Measurements from ENCODE around the gene GATB.

DNA sequence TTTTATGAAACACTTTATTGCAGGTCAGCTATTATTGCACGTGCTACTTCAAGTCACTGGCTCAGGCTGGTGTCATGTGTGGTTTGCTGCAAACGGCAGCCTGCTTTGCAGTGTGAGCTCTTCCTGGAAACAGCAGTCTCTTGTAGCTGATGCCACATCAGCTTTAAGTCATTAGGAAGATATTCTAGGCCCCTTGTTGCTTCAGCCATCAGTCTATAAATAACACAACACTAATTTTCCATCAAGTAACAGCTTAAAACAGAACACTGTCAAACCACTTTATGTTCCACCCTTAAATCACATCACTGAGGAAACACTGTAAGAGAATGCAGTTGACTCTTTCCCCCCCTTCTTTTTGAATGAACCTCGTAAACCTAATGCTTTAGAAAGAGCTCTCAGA is 93.8 kb downstream of the GATB start:
- TF ChIP-seq POLR2AphosphoS5 (IDR thresholded peaks at IDR 0.05; ENCODE audit: borderline replicate concordance, low read depth, low read length) (no peak), FOXP2 (optimal IDR thresholded peaks at IDR 0.05; ENCODE audit: control extremely low read depth, extremely low read length, insufficient read depth) (no peak)
